ENCODE results near the gene LRRC71.
"Not testable (repeated sequence)": the region's sequence is repeated elsewhere in the genome, so short reads cannot be mapped to it uniquely, and the experiment has no call there.

LRRC71 gene

DNA sequence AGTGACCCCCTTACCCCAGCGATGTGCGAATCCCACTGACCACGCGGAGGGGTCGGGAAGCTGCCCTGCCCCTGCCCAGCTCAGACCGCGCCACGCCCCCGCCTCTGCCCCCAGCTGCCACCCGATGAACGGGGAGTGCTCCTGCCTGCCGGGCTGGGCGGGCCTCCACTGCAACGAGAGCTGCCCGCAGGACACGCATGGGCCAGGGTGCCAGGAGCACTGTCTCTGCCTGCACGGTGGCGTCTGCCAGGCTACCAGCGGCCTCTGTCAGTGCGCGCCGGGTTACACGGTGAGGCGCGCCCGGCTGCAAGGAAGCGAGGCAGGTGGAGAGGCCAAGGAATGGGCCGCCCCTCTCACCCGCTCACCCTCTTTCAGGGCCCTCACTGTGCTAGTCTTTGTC is 11.9 kb upstream of the LRRC71 start:
- DNase-seq: no peak

DNA sequence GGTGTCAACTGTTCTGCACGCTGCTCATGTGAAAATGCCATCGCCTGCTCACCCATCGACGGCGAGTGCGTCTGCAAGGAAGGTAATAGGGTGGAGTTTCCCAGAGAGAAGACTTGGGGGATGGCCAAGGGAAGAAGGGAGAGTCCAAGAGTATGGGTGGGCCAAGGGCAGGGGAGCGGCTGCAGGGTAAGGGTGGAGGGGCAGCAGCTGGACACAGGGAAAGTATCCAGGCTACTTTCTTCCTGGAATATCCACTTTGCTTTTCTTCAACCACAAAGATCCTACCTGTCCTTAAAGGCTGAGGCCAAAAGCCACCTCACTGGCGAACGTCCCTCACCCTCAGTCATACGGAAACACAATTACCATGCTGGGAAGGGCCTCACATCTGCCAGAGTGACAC is 11.5 kb upstream of the LRRC71 start:
- no peak for DNase-seq

DNA sequence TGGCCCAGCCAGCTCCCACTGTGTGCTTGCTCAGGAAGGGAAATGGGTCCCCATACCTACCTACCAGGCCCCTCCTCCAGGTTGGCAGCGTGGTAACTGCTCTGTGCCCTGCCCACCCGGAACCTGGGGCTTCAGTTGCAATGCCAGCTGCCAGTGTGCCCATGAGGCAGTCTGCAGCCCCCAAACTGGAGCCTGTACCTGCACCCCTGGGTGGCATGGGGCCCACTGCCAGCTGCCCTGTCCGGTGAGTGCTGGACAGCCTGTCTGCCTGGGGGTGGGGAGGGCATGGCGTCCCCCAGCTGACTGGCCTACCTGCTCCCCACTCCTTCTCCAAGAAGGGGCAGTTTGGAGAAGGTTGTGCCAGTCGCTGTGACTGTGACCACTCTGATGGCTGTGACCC is 10.8 kb upstream of the LRRC71 start:
- no peak for DNase-seq

DNA sequence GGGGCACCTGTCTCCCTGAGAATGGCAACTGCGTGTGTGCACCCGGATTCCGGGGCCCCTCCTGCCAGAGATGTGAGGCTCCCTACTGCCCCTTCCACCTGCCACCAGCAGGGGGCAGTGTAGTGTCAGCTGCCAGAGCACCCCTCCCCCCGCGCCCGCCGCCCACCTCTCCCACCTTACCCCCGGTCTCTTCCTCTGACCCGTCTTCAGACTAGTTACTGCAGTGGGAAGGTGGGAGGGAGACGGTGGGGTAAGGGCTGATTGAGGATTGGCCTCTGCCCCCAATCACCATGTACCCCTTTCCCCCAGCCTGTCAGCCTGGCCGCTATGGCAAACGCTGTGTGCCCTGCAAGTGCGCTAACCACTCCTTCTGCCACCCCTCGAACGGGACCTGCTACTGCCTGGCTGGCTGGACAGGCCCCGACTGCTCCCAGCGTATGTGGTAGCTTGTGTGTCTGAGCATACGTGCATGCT is 10.1 kb upstream of the LRRC71 start:
- peak; percentile 48 for DNase-seq

DNA sequence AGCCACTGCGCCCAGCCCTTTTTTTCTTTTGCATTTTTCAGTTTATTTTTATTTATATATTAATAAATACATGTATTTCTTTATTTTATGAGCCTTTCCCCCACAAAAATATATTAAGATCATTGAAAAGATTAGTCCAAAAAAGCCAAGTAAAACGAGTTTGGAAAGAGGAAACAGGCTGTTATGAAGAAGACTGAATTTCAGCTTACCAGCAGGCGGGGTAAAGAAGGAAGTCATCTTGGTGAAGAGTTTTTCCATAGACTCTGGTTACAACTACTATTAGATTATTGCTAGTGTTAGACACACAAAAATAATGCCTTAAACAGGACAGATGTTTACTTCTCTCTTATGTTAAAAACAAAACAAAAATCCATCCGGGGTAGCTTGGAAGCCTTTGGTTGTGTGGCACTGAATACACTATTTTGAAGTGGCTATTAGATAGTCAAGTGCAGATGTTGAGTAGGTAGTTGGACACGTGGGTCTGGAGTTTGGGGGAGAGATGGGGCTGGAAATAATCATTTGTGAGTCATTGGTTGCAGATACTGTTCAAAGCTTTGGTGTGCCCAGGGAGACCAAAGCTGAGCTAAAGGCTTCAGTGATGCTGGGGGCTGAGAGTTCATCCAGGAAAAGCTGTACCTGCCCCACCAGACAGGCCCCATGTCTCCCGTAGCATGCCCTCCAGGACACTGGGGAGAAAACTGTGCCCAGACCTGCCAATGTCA is 8.7 kb upstream of the LRRC71 start:
- DNase-seq: no peak

DNA sequence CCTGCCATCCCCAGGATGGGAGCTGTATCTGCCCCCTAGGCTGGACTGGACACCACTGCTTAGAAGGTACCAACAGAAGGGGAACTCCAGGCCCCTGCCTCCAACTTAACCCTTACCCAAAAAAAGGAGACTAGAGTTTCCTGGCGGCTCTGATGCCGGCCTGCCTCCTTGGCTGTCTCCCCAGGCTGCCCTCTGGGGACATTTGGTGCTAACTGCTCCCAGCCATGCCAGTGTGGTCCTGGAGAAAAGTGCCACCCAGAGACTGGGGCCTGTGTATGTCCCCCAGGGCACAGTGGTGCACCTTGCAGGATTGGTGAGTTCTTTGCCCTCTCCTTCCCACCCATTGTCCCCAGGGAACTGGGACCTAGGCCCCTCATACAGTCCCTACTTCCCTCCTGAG is 8.1 kb upstream of the LRRC71 start:
- DNase-seq: no peak

DNA sequence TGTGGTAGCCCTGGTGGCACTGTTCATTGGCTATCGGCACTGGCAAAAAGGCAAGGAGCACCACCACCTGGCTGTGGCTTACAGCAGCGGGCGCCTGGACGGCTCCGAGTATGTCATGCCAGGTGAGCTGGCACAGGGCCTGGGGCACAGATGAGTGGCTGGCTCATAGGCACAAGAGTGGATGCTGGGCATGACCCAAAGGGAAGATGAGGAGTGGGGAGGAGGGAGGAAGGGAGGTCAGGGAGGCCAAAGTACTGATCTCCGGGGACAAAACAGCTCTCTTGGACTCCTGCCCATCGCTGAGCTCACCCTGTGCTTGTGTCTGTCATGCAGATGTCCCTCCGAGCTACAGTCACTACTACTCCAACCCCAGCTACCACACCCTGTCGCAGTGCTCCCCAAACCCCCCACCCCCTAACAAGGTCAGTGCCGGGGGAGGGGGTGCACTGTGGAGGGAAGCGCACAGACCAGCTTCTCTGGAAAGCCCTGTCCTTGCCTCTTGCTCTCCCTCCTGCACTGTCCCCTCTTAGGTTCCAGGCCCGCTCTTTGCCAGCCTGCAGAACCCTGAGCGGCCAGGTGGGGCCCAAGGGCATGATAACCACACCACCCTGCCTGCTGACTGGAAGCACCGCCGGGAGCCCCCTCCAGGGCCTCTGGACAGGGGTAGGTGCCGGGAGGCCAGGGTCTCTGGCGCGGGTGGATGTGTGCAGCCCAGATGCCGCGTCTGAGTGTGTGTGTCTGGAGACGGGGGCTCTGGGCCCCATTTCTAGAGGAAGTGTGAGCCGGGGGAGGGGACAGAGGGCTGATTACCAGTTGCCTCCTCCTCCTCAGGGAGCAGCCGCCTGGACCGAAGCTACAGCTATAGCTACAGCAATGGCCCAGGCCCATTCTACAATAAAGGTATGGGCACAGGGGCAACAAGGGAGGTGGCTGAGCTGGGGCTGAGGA is 7.3 kb upstream of the LRRC71 start:
- no peak for DNase-seq

DNA sequence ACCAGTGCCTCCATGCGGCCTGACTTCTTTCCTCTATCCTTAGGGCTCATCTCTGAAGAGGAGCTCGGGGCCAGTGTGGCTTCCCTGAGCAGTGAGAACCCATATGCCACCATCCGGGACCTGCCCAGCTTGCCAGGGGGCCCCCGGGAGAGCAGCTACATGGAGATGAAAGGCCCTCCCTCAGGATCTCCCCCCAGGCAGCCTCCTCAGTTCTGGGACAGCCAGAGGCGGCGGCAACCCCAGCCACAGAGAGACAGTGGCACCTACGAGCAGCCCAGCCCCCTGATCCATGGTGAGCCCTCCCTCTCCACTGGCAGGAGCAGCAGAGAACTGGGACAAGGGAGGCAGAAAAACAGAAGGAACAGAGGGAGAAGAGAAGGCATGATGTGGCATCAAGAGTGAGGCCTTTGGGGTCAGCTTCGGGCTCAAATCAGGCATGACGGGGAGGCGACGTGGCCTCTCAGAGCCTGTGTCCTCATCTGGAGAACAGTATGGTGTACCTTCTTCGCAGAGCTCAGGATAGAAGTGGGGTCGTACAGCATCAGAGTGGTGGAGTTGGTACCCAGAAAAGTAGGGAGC is 6.5 kb upstream of the LRRC71 start:
- DNase-seq: no peak

DNA sequence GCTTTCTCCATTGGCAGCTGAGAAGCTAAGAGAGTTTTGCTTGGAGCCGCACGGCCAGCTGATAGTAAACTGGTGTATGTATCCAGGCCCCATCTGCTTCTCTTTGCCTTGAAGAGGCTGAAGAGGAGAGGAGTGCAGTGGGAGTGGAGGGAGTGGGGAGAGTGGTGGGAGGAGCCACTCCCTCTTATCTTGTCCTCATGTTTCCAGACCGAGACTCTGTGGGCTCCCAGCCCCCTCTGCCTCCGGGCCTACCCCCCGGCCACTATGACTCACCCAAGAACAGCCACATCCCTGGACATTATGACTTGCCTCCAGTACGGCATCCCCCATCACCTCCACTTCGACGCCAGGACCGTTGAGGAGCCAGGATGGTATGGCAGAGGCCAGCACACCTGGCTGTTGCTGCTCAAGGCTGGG is 6.0 kb upstream of the LRRC71 start:
- no peak for DNase-seq

DNA sequence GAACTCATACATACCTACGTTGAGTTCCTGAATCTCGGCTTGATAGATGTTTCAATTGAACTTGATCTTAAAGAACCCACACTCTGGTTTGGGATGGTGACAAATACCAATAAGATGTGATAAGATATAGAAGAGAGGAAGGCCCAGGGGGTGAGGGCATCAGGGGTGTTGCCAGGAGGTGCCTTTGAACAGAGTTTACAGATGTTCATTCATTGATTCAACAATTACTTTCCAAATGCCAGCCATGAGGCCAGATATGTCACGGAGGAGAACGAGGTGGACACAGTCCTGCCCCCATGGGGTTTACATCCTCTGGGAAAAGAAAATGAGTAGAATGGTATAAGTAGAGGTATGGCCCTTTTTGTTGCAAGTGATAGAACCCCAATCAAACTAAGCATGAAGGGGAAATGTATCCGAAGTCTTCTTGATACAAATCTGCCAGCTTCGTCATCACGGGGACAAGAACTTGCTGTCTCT is 659 bp downstream of the LRRC71 start:
- DNase-seq: no peak

DNA sequence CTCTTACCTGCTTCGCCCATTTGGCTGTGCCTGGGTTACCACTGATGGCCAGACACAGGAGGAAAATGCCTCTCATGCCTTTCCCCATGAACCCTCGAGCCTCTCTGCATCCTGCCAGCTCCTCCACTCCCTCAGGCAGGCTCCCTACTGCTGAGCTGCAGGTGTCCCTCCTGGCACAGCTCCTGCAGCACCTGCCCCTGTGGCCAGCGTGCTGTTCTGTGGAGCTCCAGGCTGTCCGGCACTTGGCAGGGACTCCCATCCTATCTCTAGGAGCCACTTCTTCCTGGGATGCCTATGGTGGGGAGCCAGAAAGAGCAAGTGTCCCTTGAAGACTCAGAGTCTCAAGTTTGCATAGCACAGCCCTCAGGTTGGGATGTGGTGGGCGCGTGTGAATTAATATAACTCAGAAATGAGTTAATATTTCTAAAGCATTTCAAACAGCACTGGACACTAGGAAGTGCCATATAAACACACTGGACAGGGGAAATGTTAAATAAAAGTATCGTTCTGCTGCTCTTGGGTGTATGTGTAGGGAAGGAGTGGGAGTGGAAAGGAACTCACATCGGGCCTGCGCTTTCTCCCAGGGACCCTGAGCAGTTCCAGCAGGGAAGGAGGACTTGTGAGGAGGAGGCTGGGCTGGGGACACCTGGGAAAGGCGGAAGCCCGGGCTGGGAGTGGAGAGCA is 2.7 kb downstream of the LRRC71 start:
- no peak for DNase-seq

DNA sequence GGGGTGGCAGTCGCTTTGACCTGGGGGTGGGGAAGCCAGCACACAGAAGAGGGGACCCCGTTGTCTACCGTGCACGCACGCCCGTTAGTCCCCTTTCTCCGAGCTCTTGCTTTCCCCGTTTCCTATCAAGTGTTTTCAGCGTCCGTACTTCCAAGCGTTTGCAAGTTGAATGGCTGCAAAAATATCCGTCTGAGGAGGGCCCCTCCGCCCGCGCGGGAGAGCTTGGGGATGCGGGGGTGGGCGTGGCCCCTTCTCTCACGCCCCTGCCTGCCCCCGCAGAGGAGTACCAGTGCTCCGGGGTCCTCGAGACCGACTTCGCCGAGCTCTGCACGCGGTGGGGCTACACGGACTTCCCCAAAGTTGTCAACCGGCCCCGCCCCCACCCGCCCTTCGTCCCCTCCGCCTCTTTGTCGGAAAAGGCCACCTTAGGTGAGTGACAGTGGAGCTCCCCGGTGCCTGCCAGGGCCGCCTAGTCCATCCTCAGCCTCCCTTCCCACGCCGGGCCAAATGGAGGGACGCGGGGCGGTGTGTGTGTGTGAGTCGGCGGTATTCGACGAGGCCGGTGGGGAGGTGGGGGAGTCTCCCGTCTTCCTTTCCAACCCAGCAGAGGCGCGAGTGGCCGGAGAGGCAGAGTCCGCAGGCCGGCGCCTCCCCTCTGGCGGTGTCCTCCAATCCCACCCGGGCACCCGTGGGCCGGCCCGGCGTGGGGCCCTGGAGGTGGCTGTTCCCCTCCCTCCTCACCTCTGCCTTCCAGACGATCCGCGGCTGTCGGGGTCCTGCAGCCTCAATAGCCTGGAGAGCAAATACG is 3.4 kb downstream of the LRRC71 start:
- no peak for DNase-seq

DNA sequence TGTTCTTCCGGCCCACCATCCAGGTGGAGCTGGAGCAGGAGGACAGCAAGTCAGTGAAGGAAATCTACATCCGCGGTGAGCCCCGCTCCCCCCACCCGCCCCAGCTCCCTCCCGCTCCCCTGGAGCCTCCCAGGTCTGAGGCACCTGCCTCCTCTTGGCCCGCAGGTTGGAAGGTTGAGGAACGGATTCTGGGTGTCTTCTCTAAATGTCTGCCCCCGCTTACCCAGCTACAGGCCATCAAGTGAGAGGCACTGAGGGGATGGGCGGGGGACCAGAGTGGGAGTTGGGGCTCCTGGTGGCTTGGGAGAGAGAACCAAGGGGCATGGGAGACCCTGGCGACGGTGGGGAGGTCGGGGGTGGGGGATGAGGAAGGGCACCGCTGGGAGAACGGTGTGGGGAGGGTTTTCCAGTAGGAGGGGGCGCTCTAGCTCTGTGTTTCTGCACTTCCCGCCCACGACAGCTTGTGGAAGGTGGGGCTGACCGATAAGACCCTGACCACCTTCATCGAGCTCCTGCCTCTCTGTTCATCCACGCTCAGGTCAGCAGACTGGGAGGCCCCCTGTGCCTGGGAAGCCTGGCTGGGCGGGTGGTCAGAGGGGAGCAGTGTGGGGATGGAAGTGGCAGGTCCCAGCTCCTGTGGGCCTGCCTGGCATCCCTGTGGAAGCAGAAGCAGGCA is 4.2 kb downstream of the LRRC71 start:
- no peak for DNase-seq

DNA sequence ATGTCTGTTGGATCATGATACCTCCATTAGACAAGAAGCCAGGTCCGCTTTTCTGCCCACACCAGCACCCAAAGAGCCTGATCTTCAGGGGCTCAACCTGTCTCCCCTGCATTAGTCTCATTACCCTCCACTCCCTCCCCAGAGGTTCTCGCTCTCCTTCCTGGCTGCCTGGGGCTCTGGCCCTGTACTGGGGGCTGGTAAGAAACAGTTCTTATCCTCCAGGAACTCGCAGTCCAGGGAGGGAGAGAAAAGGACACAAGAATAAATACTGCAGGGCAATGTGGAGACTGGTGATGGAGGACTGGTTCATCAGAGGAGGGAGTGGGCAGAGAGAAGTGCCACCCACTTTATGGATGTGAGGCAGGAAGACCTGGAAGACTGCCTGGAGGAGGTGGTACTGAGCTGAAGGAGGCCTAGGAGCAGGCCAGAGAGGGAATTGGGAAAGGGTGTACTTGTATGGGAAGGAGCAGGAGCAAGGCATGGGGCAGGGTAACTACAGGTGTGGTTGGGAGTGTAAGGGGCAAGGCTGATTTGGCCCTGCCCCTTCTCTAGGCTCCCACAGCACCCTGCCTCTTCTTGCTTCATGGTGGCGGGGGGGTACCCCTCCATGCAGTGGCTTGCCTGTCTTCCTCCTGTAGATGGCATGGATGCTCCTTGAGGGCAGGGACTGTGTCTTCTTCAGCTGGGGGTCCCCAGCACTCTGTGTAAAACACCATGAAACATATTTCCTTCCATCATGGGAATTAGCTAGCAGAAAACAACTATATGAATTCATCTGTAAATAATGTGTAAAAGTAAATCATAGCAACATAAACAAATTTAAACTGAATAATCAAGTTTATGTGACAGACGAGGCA is 5.0 kb downstream of the LRRC71 start:
- no peak for DNase-seq

DNA sequence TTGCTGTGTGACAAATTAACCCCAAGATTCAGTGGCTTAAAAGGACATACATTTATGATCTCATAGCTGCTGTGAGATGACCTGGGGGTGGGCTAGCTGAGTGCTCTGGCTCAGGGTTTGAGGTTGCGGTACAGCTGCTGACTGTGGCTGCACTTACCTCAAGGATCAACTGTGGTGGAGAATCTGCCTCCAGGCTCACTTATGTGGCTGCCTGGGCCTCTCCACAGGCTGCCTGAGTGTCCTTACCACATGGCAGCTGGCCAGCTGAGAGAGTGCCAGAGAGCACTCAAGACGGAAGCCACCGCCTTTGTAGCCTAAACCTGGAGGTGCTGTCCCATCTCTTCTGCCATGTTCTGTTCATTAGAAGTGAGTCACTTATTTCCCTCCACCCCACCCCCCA is 5.7 kb downstream of the LRRC71 start:
- no peak for DNase-seq

DNA sequence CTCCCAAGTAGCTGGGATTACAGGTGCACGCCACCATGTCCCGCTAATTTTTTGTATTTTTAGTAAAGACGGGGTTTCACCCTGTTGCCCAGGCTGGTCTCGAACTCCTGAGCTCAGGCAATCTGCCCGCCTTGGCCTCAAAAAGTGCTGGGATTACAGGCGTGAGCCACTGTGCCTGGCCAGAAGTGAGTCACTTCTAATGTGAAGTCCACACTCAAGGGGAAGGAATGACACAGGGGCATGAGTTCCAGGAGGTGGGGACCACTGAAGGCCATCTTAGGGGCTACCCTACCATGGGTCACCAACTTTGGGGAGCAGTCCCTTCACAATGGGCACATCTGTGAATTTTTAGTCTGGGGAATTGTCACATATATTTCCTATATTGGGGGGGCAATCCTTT is 6.3 kb downstream of the LRRC71 start:
- not testable (repeated sequence) for DNase-seq

DNA sequence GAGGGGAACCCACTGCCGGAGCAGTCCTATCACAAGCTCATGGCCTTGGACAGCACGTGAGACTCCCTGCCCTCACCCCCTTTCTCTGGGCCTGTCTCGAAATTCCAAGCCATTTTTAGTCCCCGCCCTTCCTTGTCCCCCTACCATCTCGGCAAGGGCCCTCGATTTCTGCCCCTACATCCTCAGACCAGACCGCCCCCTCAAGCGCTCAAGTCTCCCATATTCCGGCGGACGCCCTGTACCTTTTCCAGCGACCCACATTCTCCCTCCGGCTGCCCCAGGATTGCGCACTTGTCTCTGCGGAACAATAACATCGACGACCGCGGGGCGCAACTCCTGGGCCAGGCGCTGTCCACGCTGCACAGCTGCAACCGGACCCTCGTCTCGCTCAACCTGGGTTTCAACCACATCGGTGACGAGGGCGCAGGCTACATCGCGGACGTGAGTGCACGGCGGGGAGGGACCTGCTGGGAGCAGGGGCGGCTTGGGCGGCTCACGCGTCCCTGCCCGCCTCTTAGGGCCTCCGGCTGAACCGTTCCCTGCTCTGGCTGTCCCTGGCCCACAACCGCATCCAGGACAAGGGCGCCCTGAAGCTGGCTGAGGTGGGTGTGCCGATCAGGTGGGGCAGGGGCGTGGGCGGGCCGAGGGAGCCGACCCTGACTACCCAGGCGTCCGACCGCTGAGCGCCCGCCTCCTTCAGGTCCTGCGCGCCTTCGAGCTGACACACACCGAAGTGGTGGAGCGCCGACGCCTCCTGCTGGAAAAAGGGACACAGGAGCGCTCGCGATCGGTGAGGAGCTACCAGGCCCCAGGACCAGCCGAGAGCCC is 7.0 kb downstream of the LRRC71 start:
- peak; percentile 78 for DNase-seq

DNA sequence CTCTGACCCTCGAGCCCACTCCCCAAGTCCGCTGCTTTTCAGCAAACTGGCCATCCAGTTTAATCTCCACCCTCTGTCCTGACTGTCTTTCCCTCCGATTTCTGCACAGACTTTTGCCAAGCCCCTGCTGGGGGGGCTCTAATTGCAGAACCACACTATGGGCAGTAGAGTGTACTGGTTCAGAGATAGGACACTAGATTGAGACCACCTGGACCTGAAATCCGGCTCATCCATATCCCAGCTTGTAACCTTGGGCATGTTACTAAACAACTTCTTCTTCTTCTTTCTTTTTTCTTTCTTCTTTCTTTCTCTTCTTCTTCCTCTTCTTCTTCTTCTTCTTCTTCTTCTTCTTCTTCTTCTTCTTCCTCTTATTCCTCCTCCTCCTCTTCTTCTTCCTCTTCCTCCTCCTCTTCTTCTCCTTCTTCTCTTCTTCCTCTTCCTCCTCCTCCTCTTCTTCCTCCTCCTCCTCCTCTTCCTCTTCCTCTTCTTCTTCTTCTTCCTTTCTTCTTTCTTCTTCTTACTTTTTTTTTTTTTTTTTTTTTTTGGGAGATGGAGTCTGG is 7.7 kb downstream of the LRRC71 start:
- DNase-seq: no peak

DNA sequence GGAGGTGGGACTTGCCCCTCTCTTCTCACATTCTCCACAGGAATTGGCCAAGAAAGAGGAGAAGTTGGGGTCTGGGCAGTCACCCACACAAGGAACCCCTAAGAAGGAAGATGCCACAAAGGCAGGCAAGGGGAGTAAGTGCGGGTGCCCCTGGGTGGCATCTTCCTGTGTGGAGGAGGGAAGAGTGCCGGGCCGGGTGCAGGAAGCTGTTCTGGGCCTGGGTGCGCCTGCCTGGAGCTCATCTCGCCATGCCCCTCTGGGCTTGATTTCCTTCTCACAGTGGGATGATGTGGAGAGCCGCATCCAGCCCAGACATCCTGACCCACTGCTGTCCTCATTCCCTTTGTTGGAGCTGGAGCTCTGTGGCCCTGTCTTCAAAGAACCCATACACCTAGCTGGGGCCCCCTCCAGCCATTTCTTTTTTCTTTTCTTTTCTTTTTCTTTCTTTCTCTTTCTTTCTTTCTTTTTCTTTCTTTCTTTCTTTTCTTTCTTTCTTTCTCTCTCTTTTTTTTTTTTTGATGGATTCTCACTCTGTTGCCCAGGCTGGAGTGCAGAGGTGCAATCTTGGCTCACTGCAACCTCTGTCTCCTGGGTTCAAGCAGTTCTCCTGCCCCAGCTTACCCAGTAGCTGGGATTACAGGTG is 9.3 kb downstream of the LRRC71 start:
- no peak for DNase-seq
